Esophagus muscularis mucosa (tissue), 4 donors: ENCODE results near the gene FAM83F.

Experiments used
- CTCF ChIP-seq, 3 experiments: fragments of 200-600 bp in 2 of 3; fragments of 450-650 bp in 1 of 3; sonication (generic) in 2 of 3; IDR thresholded peaks; one replicate each; pipeline ENCODE4 v1.5.1; 2017 to 2019; ENCODE audit warnings: antibody characterized with exemption in 3 of 3, mild to moderate bottlenecking in 2 of 3, moderate library complexity in 1 of 3
- EP300 ChIP-seq: sonication (generic); formaldehyde crosslinking; IDR thresholded peaks from one replicate; pipeline ENCODE4 v1.6.1; 2017; ENCODE audit warnings: antibody characterized with exemption
- POLR2A ChIP-seq: fragments of 450-650 bp; IDR thresholded peaks from one replicate; pipeline ENCODE4 v1.6.1; 2017; ENCODE audit warnings: antibody characterized with exemption, moderate library complexity, mild to moderate bottlenecking, low read depth
- POLR2AphosphoS5 ChIP-seq, 2 donors: sonication (generic); formaldehyde crosslinking; IDR thresholded peaks; one replicate each; pipeline ENCODE4 v1.6.1; 2017; ENCODE audit warnings: antibody characterized with exemption in 2 of 2

GRCh38 chr22:39999144-39999757, 4.5 kb downstream of the FAM83F start:
- no peak for TF ChIP-seq POLR2A
- no peak for TF ChIP-seq EP300
- TF ChIP-seq CTCF (IDR thresholded peaks at IDR 0.05) = no peak
- TF ChIP-seq POLR2AphosphoS5 (IDR thresholded peaks at IDR 0.05) = no peak
